HG03342 (cell line): ENCODE results near the gene FLNC.

Experiments
- ATAC-seq: cut with Tn5 transposase; IDR thresholded peaks from one replicate; pipeline ENCODE4 v1.9.1; 2021; ENCODE audit warnings: mild to moderate bottlenecking, moderate library complexity; ENCODE audit not compliant: unreplicated experiment

The FLNC gene

DNA sequence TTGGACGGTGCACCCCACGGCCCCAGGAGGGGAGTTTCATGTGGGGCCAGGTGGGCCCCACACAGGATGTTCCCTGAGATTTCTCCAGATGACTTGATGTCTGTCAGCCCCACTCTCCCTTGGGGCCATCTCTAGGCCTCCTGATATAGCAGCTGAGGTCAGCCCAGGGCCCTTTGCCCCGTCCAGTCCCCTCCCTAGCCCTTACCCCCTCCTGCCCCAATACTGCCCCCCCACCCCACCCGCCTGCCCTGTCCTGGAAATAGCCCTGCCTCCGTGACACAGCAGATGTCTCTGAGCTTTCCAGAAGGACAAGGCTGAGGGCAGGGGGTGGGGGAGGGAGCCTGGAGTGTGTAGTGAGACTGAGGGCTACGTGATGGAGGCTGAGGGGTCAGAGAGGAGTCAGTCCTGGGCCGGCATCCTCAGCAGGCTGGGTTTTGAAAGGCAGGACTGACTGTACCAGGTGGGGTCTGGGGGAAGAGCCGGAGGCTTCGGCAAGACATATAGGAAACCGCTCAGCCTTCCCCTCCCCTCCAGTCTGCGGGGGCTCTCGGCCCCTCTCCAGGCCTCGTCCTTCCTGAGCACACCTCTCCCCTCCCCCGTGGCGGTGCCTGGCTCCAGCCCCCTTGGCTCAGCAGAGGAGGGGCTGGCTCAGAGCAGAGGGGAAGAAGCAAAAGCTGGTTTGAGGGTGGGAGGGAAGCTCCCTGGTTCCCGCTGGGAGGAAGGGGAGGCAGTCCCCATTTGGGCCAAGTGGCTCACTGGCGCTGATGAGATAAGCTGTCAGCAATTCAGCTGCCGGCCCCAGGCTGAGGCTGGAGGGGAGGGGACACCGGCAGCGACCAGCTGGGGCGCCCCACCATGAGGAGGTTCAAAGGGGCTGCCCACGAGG, 2.0 kb downstream of the FLNC start:
- ATAC-seq: no peak

DNA sequence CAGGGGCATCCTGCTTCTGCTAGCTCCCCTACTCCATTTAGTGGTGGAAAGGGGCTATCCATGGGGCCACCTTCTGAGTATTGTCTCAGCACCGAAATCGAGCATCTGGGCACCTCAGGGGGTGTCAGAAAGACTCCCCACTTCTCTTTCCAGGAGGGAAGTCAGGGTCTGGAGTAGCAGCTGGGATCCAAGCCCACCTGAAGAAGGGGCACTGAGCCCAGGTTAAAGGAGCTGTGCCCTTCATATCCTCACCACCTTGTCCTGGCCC, 2.6 kb downstream of the FLNC start:
- ATAC-seq: no peak

DNA sequence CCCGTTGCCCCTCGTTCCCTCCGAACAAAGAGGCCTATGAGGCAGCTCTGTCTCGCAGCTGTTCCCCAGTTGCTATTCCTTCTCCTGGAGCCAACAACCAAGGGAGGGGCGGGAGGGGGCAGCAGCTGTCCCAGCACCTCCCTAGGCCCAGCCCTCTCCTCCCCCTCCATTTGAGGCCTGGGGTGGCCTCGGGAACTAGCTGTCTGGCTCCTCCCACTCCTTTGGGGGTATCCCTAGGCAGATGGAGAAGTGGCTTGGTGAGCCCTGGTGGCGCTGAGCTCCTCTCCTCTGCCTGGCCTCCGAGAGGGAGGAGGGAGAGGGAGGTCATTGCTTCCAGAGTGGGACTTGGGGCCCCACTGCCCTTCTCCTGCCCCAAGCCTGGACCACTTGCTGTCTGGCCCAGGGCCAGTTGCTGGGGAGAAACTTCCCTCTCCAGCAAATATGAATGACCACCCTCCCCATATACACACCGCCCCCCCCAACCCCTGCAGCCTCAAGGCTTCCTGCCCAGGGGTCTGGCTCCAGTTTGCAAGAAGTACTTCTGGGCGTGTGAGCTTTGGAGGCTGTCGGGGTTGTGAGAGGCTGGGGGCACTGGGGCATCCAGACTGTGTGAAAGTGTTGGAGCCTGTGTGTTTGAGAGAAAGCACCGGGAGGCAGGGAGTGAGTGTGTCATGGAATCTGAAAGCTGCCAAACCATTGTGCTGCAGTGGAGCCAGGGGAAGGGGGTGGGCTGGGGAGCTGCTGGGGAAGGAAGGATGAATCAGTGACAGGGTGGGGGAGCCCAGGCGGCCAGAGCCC, 3.1 kb downstream of the FLNC start:
- no peak for ATAC-seq

DNA sequence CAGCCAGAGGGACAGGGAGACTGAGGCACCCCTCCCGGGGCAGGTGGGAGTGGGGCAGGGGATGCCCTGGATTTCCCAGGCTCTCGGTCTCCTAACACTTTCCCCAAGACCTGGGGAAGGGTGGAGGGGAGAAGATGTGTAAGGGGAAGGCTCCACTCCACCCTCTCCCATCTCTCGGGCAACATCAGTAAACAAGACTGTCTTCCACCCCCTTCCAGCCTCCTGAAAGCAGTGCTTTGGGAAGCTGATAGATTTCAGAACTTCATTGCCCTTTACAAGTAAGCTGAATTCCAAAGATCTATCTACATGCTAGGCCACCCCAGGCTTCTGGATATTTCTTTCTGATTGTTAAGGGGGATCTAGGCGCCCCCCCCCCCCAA, 3.7 kb downstream of the FLNC start:
- ATAC-seq: no peak

DNA sequence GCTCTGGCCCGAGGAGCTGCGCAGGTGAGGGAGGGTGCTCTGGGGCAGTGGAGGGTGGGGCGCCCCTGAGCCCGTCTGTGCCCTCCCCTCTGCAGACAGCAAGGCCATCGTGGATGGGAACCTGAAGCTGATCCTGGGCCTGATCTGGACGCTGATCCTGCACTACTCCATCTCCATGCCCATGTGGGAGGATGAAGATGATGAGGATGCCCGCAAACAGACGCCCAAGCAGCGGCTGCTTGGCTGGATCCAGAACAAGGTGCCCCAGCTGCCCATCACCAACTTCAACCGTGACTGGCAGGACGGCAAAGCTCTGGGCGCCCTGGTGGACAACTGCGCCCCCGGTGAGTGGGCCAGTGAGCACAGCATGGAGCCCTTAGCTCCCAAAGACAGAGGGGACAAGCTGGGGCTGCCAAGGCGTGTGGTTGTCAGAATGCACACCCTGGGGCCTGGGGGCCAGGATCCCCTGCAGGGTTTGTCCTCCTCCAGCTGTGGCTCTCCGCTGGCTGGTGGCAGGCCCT, 5.1 kb downstream of the FLNC start:
- ATAC-seq: no peak

DNA sequence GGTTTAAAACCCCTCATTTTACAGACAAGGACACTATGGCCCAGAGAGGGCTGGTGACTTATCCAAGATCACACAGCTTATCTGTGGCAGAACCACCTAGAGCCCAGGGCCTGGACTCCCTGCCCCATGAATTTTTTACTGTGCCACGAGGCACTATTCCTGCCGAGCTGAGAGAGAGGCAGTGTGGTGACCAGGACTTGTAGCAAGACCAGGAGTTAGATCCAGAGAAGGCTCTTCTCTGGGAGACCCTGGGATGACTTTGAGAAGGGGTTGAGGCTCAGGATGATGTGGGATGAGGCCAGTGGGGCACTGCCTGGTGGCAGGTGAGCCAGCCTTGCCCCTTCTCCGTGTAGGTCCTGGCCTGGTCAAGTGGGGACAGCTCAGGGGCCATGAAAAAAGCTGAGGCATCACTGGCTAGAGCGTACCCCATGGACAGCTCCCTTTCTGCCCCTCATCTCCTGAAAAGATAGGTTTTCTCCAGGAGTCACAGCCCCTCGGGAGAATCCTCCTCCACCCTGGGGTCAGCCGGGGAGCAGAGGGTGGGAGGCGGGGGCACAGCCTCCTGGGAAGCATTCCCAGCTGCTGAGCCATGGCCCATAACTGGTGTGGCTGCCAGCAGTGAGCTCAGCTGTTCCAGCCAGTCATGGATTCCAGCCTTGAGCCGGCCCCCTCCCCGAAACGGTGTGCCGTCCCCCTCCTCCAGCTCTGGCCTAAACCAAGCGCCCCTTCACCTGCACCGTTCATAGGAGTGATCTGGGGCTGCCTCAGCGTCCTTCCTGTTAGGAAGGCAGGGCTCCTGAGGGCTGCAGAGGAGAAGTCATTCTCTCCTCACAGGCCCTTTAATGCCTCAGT, 5.8 kb downstream of the FLNC start:
- no peak for ATAC-seq

DNA sequence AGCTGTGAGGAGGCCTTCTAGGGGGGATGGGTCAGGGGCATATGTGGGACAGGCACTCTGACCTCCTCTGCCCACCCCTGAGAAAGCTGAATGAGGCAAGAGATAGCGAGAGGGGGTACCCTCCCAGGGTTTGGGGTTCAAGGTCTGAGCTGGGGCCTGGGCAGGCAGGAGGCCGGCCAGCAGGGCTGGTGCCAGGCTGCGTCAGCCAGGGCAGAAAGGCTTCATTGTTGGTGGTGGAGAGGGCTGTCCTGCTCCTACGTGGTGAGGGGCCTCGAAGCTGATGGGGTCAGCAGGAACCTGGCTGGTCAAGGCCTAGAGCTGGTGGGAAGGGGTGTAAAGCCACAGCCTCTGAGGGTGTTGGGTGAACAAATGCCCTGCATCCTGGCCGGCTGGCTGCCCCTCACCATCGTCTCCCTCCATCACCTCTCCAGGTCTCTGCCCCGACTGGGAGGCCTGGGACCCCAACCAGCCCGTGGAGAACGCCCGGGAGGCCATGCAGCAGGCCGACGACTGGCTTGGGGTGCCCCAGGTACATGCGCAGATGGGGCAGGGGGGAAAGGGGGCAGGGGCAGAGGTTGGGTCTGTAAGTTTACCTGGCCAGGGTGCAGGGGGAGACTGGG, 6.6 kb downstream of the FLNC start:
- no peak for ATAC-seq

DNA sequence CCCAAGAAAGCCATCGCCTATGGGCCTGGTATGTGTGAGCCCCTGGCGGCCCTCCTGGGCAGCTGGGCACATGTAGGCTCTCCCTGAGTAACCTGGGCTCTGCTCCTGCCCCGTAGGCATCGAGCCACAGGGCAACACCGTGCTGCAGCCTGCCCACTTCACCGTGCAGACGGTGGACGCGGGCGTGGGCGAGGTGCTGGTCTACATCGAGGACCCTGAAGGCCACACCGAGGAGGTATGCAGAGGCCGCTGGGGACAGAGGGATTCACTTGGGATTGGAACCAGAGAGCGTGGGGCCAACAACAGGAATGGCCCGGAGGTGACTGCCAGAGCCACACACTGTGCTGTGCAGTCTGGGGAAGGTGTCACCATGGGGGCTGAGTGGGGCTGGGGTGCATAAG, 7.3 kb downstream of the FLNC start:
- ATAC-seq: no peak

DNA sequence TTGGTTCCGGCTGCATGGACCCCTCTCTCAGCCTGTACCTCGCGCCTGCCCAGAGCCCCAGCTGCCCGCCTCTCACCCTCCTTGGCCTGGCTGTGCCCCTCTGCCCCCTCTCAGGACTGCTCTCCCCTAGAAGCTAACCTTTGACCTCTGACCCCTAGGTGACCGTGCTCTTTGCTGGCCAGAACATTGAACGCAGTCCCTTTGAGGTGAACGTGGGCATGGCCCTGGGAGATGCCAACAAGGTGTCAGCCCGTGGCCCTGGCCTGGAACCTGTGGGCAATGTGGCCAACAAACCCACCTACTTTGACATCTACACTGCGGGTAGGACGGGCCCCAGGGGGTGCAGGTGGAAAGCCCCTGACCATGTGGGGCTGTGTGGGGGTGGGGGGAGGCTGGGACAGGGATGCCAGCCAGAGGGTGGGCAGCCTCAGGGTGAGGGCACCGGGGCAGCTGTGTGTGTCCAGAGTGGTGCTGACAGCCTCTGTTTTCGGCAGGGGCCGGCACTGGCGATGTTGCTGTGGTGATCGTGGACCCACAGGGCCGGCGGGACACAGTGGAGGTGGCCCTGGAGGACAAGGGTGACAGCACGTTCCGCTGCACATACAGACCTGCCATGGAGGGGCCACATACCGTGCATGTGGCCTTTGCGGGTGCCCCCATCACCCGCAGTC, 8.0 kb downstream of the FLNC start:
- ATAC-seq: no peak

DNA sequence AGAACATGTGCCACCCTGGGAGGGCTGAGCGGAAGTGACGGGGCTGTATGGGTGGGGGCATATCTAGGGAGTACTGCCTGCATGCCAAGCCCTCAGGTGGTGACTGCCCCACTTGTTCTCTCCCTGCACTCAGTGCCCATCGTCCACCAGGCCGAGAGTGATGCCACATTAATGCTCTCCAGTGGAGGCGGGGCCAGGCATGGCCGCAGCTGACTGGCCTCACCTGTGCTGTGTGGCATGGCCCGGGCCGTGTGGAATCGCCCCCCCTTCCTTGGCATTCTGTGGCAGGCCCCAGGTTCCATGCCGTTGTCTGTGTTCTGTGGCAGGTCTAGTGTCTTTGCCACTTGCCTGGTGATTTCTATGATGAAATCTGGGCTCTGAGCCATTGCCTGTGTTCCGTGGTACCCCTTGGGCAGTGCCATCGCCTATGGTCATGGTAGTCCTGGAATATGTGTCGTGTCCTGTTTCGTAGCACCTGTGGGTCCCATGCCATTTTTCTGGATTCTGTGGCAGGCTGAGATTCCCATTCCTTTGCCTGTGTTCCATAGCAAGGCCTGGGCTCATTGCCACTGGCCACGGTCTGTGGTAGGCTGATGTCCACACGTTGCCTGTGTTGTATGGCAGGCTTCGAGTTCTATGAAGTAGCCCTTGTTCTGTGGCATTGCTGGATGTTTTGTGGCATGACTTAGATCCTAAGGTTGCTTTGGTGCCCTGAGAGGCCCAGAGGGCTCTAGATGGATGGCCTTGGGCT, 8.9 kb downstream of the FLNC start:
- no peak for ATAC-seq

DNA sequence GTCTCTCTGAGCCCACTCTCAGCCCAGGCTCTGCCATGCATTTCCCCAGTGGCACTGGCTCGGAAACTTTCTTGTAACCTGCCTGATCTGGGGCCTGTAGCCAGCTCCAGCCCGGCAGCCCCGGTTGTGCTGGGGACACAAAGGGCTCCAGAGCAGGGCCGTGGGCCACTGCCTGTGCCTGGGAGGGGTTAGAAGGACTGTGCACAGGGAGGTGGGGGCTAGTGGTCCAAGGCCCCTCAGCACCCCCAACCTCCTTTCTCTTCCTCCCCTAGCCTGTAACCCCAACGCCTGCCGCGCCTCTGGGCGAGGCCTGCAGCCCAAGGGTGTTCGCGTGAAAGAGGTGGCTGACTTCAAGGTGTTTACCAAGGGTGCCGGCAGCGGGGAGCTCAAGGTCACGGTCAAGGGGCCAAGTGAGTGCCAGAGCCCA, 9.6 kb downstream of the FLNC start:
- no peak for ATAC-seq

DNA sequence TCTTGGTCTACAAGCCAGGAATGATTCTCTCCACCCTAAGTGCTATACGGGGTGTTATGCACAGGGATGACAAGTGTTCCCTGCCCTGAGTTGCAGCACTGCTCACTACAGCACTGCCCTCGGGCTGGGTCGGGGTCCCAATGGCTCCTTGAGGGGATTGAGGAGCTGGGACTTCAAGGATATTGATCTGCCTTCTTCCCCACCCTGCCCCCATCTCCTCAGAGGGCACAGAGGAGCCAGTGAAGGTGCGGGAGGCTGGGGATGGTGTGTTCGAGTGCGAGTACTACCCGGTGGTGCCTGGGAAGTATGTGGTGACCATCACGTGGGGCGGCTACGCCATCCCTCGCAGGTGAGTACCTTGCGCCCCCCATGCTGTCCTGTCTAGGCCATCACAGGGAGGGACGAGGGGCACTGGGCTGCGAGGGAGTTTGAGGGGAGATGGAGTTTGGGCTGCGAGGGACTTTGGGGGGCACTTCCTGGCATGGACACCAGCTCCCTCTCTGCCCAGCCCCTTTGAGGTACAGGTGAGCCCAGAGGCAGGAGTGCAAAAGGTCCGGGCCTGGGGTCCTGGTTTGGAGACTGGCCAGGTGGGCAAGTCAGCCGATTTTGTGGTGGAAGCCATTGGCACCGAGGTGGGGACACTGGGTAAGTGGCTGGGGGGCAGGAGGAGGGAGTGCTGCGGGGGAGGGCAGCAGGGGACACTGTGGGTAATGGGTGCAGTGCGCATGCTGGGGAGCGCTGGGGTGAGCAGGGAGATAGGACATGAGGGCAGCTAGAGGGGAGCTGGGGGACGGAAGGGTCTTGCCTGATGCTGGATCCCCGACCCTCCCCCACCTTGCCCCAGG, 10.3 kb downstream of the FLNC start:
- ATAC-seq: no peak

DNA sequence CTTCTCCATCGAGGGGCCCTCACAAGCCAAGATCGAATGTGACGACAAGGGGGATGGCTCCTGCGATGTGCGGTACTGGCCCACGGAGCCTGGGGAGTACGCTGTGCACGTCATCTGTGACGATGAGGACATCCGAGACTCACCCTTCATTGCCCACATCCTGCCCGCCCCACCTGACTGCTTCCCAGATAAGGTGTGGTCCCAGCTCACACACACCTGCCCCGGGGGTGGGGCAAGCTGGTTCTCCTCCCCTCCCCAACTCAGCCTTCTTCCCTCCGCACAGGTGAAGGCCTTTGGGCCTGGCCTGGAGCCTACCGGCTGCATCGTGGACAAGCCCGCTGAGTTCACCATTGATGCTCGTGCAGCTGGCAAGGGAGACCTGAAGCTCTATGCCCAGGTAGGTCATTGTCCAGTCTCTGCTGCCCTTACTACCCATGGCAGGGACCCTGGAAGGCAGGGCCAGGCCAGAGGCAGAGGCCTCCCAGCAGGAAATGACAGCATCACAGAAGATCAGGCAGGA, 11.0 kb downstream of the FLNC start:
- no peak for ATAC-seq

DNA sequence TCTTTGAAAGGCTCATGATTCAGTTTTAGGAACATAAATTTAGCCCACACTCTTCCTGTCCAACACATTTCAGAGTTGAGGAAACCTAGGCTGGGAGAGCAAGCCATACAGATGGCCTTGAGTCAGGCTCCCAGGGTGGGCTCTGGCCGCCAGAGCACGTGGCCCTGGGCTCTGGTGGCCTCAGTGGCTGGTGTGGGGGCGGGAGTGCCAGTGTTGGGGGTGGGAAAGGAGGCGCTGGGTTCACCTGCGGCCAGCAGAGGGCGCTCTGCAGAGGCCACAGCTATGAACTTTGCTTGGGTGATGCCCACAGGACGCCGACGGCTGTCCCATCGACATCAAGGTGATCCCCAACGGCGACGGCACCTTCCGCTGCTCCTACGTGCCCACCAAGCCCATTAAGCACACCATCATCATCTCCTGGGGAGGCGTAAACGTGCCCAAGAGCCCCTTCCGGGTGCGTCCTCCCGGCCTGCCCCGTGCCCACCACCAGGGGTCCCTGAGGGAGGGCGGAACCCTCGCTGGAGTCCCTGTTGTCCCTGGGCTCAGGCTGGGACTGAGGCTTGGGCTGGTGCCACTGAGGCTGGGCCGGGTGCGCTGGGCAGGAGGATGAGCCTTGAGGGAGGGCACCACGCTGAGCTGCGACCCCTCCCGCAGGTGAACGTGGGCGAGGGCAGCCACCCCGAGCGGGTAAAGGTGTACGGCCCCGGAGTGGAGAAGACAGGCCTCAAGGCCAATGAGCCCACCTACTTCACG, 11.9 kb downstream of the FLNC start:
- ATAC-seq: no peak

DNA sequence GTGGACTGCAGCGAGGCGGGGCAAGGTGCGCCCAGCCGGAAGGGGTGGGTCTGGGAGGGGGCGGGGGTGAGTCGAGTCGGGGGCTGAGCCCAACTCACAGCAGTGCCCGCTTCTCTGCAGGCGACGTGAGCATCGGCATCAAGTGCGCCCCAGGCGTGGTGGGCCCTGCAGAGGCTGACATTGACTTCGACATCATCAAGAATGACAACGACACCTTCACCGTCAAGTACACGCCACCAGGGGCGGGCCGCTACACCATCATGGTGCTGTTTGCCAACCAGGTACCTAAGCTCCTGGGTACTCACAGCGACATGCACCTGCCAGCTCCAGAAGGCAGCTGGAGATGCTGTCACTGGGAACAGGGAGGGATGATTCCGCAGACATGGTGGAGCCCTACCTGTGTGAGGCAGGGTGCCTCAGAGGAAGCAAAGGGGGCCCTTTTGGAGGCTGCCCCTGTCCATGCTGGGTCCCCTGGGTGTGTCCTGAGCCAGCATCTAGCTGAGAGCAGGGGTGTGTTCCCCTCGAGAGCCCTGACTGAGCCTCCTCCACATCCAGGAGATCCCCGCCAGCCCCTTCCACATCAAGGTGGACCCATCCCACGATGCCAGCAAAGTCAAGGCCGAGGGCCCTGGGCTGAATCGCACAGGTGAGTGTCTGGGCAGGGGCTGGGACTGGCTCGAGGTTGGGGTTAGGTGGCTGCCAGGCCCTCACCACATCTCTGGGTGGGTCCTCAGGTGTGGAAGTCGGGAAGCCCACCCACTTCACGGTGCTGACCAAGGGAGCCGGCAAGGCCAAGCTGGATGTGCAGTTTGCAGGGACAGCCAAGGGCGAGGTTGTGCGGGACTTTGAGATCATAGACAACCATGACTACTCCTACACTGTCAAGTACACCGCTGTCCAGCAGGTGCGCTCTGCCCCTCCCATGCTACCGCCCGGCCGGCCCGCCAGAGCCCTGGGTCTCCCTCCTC, 12.8 kb downstream of the FLNC start:
- no peak for ATAC-seq

DNA sequence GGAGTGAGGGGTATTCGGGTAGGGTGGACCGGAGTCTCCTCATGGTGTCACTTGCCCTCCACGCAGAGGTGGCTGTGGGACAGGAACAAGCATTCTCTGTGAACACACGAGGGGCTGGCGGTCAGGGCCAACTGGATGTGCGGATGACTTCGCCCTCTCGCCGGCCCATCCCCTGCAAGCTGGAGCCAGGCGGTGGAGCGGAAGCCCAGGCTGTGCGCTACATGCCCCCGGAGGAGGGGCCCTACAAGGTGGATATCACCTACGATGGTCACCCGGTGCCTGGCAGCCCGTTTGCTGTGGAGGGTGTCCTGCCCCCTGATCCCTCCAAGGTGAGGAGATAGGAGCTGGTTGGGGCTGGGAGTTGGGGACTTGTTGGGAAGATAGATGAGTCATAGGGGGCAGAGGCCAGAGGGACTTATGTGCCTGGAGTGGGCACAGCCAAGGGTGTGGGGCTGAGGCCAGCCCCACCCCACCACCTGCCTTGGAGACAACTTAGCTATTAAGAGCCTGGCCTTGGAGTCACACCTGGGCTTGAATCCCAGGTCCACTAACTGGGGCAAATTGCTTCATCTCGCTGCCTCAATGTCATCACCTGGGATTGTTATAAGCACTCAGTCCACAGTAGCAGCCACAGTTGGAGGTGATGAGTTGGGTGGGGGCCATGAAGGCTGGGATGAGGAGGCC, 13.9 kb downstream of the FLNC start:
- no peak for ATAC-seq
